Stimulated activated naive CD8-positive, alpha-beta T cell treated with anti-CD3 and anti-CD28 coated beads, Interleukin-15, amount 100 ng/mL, for 72 hours (primary cell): ENCODE data around the gene SLC7A9.

Experiments
- ATAC-seq: fragments of 150-1000 bp; cut with Tn5 transposase; 2 replicates; pipeline ENCODE4 v1.10.0; 2021; ENCODE audit warnings: mild to moderate bottlenecking, moderate library complexity
- DNase-seq, 2 donors: peaks; one replicate each; pipeline ENCODE4 v3.0.0; 2021 to 2022
- H3K27ac Mint-ChIP-seq, 2 donors: one replicate each; pipeline ENCODE4 v1.8.0; 2022; ENCODE audit warnings: mild to moderate bottlenecking in 2 of 2, mixed read lengths in 2 of 2, moderate library complexity in 2 of 2
- H3K27me3 Mint-ChIP-seq: one replicate; pipeline ENCODE4 v1.8.0; 2022; ENCODE audit warnings: mixed read lengths
- H3K4me1 Mint-ChIP-seq: one replicate; pipeline ENCODE4 v1.8.0; 2022; ENCODE audit warnings: mild to moderate bottlenecking, mixed read lengths
- H3K4me3 Mint-ChIP-seq, 2 donors: one replicate each; pipeline ENCODE4 v1.8.0; 2022; ENCODE audit warnings: mild to moderate bottlenecking in 2 of 2, mixed read lengths in 2 of 2, moderate library complexity in 1 of 2
- H3K9me3 Mint-ChIP-seq, 2 donors: one replicate each; pipeline ENCODE4 v1.8.0; 2022; ENCODE audit warnings: mixed read lengths in 2 of 2

The SLC7A9 gene

DNA sequence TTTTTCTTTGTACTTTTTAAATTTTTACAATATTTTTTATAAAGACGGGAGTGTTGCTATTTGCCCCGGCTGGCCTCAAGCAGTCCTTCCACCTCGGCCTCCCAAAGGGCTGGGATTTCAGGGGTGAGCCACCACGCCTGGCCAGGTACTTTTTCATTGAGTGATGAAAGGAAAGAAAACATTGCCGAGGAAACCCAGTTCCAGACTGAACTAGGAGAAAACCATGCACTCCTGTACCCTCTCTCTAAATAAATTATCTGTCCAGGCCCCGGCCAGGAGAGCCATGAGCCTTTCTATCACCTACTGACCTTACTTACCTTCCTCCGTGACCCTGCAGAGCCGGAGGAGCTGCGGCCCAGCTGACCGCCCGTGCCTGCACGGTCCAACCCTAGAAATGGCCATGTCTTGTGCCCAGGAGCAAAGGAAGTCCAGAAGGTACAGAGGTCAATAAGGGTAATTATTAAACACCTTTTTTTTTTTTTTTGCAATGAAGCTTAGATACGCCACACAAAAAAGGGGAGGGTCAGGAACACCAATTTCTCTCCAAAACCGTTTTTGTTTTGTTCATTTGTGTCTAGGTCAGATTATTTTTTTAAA is at the start of gene SLC7A9:
SLC7A9 (minus strand) TSS at position 399 of the 597 bp plus-strand sequence. CDS start 1,233 bp downstream, outside the sequence.
- no peaks in the 10 kb centered on the region for H3K9me3 Mint-ChIP-seq
- H3K4me3 Mint-ChIP-seq = no peak within 1 kb of the TSS
- H3K4me1 Mint-ChIP-seq = no peaks in the 10 kb centered on the region
- no peak within 1 kb of the TSS for H3K27ac Mint-ChIP-seq
- ATAC-seq (no peak), DNase-seq (no peak)
- no peaks in the 10 kb centered on the region for H3K27me3 Mint-ChIP-seq

DNA sequence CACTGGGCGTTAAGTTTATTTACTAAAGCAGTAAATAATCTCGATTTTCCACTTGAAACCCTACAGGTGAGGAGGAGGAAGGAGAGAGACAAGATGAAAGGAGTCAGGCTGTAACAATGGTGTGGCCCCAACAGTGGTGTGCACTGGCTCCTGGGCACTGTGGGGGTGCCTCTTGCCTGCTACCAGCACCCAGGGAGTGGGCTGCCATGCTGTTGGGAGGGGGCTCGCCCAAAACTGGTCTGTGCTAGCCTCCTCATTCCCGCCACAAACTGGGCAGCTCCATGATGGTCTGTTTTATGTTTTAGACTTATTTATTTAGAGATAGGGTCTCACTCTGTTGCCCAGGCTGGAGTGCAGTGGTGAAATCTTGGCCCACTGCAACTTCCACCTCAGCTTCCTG is 49.8 kb upstream of the SLC7A9 start:
- no peaks in the 10 kb centered on the region for H3K9me3 Mint-ChIP-seq
- DNase-seq (no peak), ATAC-seq (no peak)
- no peaks in the 10 kb centered on the region for H3K27me3 Mint-ChIP-seq
- H3K27ac Mint-ChIP-seq = peak overlapping the region in 1 of 2 donors; percentile 5
- H3K4me1 Mint-ChIP-seq = peaks cover 10% of the 10 kb centered on the region
- no peak overlapping the region for H3K4me3 Mint-ChIP-seq

DNA sequence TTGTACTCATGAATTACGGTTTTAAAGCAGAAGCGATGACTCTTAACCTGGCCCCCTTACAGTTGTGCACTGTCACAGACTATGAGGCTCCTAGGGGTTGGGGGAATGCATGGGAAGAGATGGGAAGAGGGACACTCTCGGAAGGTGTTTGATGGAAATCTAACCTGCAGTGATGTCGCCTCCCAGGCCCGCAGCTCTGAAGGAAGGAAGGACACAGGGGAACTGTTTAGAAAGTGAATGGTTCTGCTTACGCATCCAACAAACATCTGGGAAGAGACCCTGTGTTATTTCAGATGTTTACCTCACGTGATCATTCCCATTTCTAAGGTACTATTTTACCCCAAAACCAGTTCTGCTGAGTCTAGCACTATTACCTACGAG is 48.0 kb upstream of the SLC7A9 start:
- H3K27me3 Mint-ChIP-seq = no peaks in the 10 kb centered on the region
- peaks cover 10% of the 10 kb centered on the region for H3K4me1 Mint-ChIP-seq
- no peak overlapping the region for H3K4me3 Mint-ChIP-seq
- peak overlapping the region in 1 of 2 donors; percentile 10 for H3K27ac Mint-ChIP-seq
- DNase-seq (no peak), ATAC-seq (no peak)
- no peaks in the 10 kb centered on the region for H3K9me3 Mint-ChIP-seq

DNA sequence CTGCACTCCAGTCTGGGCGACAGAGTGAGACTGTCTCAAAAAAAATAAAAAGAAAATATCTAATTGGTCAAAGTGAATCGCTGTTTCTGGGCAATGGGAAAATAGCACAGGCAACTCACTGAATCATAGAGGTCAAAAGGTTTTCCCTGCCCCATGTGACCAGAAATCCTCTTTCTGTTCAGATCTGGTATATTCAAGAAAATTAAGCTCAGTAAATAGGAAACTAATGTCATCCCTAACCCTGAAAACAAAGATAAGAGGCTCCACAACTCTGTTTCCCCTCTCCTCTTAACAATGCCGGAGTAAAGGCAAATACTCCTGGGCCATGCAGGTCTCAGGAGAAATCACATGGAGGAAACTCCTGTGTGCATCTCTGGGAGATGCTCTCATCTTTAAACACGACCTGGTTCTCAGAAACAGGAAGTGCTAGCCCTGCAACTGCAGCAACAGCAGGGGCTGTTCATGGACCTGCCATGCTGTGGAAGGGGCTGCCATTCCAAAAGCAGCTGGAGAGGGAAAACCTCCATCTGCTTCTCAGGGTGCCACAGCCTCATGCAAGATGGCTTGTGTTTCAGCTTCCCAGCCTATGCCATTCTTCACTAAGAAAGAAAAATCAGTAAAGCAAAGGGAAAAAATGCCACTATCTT is 47.5 kb upstream of the SLC7A9 start:
- DNase-seq = no peak
- Mint-ChIP-seq H3K4me3 (no peak overlapping the region), H3K9me3 (no peaks in the 10 kb centered on the region), H3K27me3 (no peaks in the 10 kb centered on the region), H3K27ac (peak overlapping the region in 1 of 2 donors; percentile 10), H3K4me1 (peaks cover 9% of the 10 kb centered on the region)
- no peak for ATAC-seq

DNA sequence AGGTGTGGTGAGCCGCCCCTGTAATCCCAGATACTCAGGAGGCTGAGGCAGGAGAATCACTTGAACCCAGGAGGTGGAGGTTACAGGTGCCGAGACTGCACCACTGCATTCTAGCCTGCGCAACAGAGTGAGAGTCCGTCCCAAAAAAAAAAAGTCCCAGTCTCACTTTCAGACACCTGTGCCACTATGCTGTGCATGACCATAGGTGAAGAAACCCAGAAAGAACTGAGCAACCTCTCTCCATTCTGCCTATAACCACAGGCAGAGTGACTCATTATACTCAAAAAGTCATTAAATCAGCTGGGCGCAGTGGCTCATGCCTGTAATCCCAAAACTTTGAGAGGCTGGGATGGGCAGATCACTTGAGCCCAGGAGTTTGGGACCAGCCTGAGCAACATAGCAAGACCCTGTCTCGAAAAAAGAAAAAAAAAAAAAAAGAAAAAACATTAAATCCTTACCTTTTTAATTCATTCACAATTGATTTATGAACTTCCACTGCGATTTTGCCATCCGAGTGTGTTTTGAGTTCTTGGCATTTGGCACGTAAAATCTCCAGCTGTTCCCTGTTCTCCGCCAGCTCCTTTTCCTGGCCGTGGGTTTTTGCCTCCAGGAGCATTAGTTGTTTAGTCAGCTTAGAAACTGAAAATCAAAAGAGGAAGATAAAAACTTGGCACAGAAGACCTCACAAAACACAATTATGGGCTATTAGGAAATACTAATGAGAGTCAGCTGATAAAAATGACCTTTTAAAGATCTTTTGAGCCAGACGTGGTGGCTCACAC is 45.5 kb upstream of the SLC7A9 start:
- Mint-ChIP-seq H3K4me3 (no peak overlapping the region), H3K4me1 (no peaks in the 10 kb centered on the region), H3K27me3 (no peaks in the 10 kb centered on the region), H3K27ac (no peak overlapping the region), H3K9me3 (no peaks in the 10 kb centered on the region)
- DNase-seq (no peak), ATAC-seq (no peak)

DNA sequence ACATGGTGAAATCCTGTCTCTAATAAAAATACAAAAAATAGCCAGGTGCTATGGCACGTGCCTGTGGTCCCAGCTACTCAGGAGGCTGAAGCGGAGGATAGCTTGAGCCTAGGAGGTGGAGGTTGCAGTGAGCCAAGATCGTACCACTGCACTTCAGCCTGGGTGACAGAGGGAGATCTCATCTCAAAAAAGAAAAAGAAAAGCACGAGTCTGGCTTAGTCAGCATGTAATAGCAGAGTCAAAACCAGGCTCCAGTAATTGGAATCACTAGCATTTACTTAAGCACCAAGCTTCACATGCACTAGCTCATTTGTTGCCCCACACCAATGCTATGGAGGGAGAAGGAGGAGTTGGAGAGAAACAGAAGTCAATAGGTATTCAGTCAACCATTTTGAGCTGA is 41.9 kb upstream of the SLC7A9 start:
- DNase-seq = no peak
- Mint-ChIP-seq H3K27me3 (no peaks in the 10 kb centered on the region), H3K4me1 (no peaks in the 10 kb centered on the region), H3K4me3 (no peak overlapping the region), H3K27ac (no peak overlapping the region), H3K9me3 (no peaks in the 10 kb centered on the region)
- ATAC-seq = no peak

DNA sequence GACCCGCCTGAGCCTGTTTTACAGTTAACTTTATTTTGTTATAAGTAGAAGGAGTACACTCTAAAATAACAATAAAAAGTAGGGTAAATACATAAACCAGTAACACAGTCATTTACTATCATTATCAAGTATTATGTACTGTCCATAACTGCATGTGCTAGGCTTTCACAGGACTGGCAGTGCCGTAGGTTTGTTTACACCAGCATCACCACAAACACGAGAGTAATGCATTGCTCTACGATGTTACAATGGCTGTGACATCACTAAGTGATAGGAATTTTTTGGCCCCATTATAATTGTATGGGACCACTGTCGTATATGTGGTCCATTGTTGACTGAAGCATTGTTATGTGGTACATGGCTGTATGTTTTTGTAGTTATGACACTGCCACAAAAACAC is 41.3 kb upstream of the SLC7A9 start:
- Mint-ChIP-seq H3K9me3 (peaks cover 0 to 4% of the 10 kb centered on the region in 2 donors), H3K27ac (no peak overlapping the region), H3K4me3 (no peak overlapping the region), H3K27me3 (no peaks in the 10 kb centered on the region), H3K4me1 (no peaks in the 10 kb centered on the region)
- DNase-seq (no peak), ATAC-seq (no peak)

DNA sequence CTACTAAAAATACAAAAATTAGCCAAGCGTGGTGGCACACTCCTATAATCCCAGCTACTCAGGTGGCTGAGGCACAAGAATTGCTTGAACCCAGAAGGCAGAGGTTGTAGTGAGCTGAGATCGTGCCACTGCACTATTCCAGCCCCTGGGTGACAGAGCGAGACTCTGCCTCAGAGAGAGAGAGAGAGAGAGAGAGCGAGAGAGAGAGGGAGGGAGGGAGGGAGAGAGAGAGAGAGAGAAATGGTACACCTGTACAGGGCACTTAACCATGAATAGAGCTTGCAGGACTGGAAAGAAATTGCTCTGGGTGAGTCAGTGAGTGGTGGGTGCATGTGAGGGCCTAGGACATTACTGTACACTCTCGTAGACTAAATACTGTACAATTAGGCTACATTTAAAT is 40.5 kb upstream of the SLC7A9 start:
- no peak overlapping the region for H3K4me3 Mint-ChIP-seq
- DNase-seq = no peak
- H3K27ac Mint-ChIP-seq = no peak overlapping the region
- peaks cover 0 to 8% of the 10 kb centered on the region in 2 donors for H3K9me3 Mint-ChIP-seq
- ATAC-seq = no peak
- no peaks in the 10 kb centered on the region for H3K4me1 Mint-ChIP-seq
- no peaks in the 10 kb centered on the region for H3K27me3 Mint-ChIP-seq

DNA sequence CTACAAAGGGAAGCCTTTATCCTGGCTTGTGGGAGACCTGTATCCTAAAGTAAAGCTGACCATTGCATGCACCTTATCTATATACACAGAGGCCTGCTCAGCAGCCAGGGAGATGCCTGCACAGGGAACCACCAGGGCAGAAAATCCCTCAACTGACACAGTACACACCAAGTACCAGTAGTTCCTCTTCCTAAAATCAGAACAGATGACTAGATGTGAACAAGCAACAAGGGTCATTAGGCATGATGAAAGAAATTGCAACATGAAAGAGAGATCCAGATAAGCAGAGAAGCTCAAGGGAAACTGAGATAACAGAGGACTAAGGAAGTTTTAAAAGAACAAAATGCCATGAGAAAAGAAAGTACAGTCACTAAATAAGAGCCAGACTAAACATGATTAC is 39.7 kb upstream of the SLC7A9 start:
- Mint-ChIP-seq H3K9me3 (peaks cover 0 to 8% of the 10 kb centered on the region in 2 donors), H3K4me1 (no peaks in the 10 kb centered on the region), H3K27ac (no peak overlapping the region), H3K4me3 (no peak overlapping the region), H3K27me3 (no peaks in the 10 kb centered on the region)
- DNase-seq = no peak
- no peak for ATAC-seq

DNA sequence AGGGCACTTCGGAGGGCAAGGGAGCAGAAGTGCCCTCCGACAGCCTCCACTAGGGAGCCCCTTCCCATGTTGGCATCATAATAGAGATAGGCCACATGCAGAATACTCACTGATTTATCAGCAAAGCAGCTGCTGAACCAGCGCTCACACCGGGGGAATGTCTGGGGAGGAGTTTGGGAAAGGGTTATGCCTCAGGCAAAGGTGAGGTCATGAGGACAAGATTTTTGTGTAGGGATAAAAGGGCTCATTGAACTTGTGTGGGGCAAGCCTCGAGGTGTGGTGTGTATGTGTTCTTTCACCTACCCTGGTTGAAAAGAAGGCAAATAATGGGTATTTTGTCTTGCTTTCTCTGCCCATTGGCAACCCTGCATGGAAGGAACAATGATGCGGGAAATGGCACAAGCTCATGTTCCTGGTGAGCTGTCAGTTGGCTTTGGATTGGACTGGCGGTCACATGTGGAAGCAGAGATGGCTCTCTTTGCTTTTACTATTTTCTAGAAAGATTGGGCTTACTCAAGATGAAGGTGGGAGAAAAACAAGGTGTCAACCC is 39.1 kb upstream of the SLC7A9 start:
- Mint-ChIP-seq H3K4me3 (no peak overlapping the region), H3K27me3 (no peaks in the 10 kb centered on the region), H3K4me1 (no peaks in the 10 kb centered on the region), H3K9me3 (peaks cover 0 to 8% of the 10 kb centered on the region in 2 donors), H3K27ac (no peak overlapping the region)
- DNase-seq = no peak
- no peak for ATAC-seq

DNA sequence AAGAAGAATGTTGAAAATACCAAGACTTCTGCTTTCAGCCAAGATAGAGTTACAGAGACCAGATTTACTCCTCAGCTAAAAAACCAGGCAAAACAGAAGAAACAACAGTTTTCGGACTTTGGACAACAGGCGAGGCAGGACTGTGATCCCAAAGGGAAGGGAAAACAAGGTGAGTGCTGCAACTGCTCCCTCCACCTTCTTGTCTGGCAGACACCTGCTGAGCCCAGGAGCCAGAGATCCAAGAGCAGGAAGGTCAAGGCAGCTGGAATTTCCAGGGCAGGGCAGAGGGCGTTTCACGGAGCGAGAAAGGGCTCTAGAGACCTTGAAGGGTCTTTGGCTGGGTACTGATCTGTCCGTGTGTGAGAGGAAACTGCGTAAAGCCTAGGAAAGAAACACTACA is 32.9 kb upstream of the SLC7A9 start:
- Mint-ChIP-seq H3K4me3 (no peak overlapping the region), H3K9me3 (peaks cover 0 to 8% of the 10 kb centered on the region in 2 donors)

DNA sequence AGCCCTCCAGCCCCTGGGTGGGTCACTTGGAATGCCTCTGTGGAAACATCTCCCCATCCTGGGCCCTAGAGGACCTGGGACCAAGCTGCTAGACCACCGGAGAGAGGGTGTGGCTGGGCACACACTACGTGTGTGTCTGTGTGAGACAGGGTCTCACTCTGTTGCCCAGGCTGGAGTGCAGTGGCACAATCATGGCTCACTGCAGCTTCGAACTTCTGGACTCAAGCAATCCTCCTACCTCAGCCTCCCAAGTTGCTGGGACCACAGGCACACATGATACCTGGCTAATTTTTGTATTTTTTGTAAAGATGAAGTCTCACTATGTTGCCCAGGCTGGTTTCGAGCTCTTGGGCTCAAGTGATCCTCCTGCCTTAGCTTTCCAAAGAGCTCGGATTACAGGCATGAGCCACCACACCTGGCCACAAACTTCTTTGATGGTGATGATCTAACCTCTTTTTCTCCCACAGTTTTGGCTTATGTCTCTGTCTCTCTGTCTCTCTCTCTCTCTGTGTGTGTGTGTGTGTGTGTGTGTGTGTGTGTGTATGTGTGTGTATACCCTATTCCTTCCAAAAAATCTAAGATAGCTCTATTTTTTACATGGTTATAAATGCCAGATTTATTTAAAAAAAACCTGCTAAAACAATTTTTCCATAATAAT is 32.1 kb upstream of the SLC7A9 start:
- H3K27me3 Mint-ChIP-seq = no peaks in the 10 kb centered on the region
- ATAC-seq (no peak), DNase-seq (no peak)
- H3K27ac Mint-ChIP-seq = peak overlapping the region in 1 of 2 donors; percentile 72
- peaks cover 0 to 8% of the 10 kb centered on the region in 2 donors for H3K9me3 Mint-ChIP-seq
- H3K4me3 Mint-ChIP-seq = no peak overlapping the region
- H3K4me1 Mint-ChIP-seq = no peaks in the 10 kb centered on the region

More for the DNA sequence above, 32.9 kb upstream of the SLC7A9 start:
- Mint-ChIP-seq H3K4me1 (no peaks in the 10 kb centered on the region), H3K27ac (no peak overlapping the region), H3K27me3 (no peaks in the 10 kb centered on the region)
- no peak for DNase-seq
- ATAC-seq = no peak

DNA sequence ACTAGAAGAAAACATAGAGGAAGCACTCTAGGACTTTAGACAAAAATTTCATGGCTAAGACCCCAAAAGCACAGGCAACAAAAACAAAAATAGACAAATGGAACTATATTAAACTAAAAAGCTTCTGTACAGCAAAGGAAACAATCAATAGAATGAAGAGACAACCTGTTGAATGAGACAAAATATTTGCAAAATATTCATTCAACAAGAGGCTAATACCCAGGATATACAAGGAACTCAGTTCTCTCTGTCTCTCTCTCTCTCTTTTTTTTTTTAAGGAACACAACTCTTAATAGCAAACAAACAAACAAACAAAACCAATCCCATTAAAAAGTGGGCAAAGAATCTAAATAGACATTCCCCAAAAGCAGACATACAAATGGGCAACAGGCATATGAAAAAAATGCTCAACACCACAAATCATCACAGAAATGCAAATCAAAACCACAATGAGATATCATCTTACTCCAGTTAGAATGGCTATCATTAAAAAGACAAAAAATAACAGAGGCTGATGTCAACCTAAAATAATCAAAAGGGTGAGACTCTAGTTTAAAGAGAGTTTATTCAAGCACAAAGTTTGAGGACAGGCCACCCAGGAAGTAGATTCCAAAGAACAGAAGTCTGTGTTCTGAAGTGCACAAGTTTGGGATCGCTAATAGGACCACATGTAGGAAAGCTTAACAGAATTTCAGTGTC is 27.1 kb upstream of the SLC7A9 start:
- Mint-ChIP-seq H3K27me3 (no peaks in the 10 kb centered on the region), H3K4me1 (peaks cover 8% of the 10 kb centered on the region), H3K9me3 (peaks cover 13 to 17% of the 10 kb centered on the region in 2 donors), H3K27ac (no peak overlapping the region), H3K4me3 (no peak overlapping the region)
- no peak for DNase-seq
- no peak for ATAC-seq

DNA sequence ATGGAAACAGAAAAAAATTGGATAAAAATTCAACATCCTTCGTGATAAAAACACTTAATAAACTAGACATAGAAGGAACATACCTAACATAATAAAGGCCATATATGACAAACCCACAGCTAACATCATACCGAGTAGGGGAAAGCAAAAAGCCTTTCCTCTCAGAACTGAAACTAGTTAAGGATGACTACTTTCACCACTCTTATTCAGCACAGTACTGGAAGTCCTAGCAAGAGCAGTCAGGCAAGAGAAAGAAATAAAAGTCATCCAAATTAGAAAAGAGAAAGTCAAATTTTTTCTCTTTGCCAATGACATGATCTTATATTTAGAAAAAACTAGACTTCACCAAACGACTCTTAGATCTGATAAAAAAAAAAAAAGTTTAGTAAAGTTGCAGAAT is 25.8 kb upstream of the SLC7A9 start:
- ATAC-seq (peak; percentile 92), DNase-seq (no peak)
- H3K27ac Mint-ChIP-seq = no peak overlapping the region
- H3K27me3 Mint-ChIP-seq = no peaks in the 10 kb centered on the region
- H3K4me3 Mint-ChIP-seq = no peak overlapping the region
- peaks cover 8% of the 10 kb centered on the region for H3K4me1 Mint-ChIP-seq
- H3K9me3 Mint-ChIP-seq = peaks cover 21 to 23% of the 10 kb centered on the region in 2 donors

DNA sequence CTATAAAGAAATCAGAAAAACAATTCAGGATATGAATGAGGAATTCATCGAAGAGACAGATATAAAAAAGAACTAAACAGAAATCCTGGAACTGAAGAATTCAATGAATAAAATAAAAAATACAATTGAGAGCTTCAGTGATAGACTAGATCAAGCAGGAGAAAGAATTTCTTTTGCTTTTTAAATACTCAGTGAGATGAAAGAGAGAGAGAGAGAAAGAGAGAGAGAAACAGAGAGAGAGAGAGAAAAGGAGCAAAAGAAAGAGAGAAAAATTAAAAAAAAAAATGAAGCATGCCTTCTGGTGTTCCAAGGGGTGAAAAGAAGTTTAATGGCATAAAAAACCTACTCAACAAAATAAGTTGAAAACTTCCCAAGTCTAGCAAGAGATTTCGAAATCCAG is 22.0 kb upstream of the SLC7A9 start:
- Mint-ChIP-seq H3K27ac (no peak overlapping the region), H3K27me3 (no peaks in the 10 kb centered on the region), H3K4me3 (no peak overlapping the region), H3K9me3 (peaks cover 21 to 23% of the 10 kb centered on the region in 2 donors), H3K4me1 (peaks cover 8% of the 10 kb centered on the region)
- DNase-seq (no peak), ATAC-seq (no peak)
